HG03060 (cell line): ENCODE data around the gene IGSF11.
"Not testable (repeated sequence)": the region's sequence is repeated elsewhere in the genome, so short reads cannot be mapped to it uniquely, and the experiment has no call there.

Experiments used
- ATAC-seq: cut with Tn5 transposase; IDR thresholded peaks from one replicate; pipeline ENCODE4 v1.9.1; 2021; ENCODE audit warnings: low read depth, moderate number of reproducible peaks; ENCODE audit not compliant: unreplicated experiment

Gene IGSF11, protein sequence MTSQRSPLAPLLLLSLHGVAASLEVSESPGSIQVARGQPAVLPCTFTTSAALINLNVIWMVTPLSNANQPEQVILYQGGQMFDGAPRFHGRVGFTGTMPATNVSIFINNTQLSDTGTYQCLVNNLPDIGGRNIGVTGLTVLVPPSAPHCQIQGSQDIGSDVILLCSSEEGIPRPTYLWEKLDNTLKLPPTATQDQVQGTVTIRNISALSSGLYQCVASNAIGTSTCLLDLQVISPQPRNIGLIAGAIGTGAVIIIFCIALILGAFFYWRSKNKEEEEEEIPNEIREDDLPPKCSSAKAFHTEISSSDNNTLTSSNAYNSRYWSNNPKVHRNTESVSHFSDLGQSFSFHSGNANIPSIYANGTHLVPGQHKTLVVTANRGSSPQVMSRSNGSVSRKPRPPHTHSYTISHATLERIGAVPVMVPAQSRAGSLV

DNA sequence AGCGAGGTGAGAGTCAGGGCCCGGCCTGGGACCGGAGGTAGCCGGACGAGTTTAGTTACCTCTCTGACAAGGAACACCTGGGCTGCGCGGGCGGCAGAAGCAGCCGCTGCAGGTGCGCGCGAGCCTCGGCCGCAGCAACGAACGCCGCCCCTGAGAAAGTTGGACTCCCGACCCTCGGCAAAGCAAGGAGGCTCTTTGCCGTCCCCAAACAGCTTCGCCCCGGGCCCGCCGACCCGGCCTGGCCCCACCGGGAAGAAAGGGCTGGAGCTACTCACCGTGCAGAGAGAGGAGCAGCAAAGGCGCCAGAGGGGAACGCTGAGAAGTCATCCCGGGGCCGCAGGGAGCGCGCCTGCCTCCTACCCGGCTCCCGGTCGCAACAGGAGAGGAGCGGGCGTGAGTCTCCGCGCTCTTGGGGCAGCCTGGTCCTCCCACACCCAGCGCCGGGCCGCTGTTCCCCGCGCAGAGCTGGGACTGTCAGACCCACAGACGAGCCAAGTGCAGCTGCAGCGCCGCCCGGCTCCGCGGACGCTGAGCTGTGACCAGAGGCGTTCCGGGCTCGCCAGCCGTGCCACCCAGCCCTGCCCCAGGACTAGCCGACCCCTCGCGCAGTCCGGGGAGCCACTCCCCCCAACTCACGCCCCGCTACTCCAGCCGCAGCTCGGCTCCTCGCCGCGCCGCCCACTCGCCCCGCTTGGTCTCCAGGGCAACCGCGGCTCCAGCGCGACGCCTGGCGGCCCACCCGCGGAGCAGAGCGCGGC is at the start of gene IGSF11:
TSS of gene IGSF11 (minus strand) at position 591 of the 758 bp plus-strand sequence. CDS start at position 327, 264 bp downstream.
- ATAC-seq, result peak; percentile 65

DNA sequence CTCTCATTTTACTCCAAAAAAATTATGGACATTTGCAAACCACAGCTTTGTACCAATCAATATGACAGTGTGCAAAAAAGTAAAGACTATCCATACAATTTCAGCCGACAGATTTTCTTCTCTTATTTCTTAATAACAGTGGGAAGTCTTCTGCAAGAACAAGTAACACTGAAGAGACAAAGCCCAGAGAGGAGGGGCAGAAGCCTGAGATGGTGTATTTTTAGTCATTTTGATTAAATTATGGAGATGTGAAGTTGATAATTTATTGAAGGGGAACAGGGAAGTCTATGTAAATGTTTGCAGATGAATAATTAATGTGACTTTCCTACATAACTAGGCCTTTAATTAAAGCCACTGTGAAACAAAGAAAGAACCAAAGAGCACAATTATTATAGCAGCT is 45.7 kb upstream of the IGSF11 start:
- ATAC-seq, result no peak

DNA sequence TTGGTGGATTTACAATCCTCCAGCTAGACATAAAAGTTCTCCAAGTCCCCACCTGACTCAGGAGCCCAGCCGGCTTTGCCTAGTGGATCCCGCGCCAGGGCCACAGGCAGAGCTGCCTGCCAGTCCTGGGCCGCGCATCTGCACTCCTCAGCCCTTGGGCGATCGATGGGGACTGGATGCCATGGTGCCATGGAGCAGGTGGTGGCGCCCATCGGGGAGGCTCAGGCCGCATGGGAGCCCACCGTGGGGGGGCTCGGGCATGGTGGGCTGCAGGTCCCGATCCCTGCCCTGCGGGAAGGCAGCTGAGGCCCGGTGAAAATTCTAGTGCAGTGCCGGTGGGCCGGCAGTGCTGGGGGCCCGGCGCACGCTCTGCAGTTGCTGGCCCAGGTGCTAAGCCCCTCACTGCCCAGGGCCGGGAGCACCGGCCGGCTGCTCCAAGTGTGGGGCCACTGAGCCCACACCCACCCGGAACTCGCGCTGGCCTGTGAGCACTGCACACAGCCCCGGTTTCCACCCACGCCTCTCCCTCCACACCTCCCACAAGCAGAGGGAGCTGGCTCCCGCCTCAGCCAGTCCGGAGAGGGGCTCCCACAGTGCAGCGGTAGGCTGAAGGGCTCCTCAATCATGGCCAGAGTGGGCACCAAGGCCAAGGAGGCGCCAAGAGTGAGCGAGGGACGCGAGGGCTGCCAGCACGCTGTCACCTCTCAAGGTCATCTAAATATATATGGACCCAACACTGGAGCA is 38.8 kb upstream of the IGSF11 start:
- ATAC-seq, result no peak

DNA sequence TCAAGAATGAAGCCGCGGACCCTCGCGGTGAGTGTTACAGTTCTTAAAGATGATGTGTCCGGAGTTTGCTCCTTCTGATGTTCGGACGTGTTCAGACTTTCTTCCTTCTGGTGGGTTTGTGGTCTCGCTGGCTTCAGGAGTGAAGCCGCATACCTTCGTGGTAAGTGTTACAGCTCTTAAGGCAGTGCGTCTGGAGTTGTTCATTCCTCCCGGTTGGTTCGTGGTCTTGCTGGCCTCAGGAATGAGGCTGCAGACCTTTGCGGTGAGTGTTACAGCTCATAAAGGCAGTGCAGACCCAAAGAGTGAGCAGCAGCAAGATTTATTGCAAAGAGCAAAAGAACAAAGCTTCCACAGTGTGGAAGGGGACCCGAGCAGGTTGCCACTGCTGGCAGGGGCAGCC is 37.8 kb upstream of the IGSF11 start:
- not testable (repeated sequence) for ATAC-seq

DNA sequence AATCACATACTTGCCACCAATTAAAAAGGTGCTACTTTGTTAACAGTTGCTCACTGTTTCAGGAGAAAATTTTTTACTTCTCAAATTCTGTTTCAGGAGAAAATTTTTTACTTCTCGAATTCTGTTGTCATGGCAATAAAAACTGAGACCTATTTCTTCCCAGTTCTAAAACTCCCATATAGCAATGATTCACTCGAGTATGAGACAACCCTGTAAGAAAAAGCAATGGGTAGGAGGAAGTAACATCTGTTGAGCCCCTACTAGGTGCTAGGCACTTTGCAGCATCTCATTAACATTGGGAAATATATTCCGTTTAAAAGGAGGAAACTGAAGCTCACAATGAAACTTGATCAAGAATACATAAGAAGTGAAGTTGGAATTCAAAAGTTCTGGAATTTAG is 35.1 kb upstream of the IGSF11 start:
- no peak for ATAC-seq

DNA sequence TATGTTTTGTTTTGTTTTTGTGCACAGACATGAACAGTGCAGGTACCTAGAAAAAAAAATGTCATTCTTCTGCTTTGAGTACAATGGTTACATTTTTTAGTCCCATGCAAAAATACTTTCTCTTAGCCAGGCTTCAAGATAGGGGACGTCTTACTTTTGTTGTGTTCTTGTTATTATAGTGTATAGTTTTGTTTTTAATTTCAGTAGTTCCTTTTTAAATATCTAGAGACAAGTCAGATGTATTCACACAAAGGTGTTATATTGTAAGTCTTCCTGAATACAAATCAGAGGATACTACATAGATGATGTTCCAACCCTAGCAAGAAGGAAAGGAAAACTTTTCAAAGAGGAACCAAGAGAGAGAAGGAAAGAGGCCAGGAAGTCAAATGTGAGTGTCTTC is 28.8 kb upstream of the IGSF11 start:
- no peak for ATAC-seq

DNA sequence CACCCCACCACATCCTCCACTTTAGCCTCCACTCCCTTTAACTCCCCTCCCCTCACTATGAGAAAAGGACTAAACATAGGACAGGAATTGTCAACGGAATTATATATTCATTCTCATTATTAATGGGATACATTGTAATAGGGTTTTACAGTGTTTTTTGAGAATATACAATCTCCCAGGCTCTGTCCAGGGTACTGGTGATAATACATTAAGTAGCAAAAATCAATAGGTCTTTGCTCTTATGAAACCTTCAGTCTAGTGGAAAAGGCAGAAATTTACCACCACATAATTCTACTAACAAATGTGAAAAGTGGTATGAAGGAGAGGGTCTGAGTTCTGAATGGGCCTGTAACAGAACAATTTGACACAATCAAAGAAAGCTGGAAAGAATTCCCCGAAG is 28.2 kb upstream of the IGSF11 start:
- no peak for ATAC-seq

DNA sequence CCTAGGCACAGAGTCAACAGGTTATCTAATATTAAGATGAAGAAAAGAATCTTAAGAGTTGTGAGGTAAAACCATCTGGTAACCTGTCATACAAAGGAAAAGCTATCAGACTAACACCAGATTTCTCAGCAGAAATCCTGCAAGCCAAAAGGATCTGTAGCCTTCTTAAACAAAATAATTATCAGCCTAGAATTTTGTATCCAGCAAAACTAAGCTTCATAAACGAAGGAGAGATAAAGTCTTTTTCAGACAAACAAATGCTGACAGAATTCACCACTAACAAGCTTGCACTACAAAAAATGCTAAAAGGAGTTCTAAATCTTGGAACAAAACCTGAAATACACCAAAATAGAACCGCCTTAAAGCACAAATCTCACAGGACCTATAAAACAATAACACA is 9.9 kb upstream of the IGSF11 start:
- ATAC-seq, result no peak

DNA sequence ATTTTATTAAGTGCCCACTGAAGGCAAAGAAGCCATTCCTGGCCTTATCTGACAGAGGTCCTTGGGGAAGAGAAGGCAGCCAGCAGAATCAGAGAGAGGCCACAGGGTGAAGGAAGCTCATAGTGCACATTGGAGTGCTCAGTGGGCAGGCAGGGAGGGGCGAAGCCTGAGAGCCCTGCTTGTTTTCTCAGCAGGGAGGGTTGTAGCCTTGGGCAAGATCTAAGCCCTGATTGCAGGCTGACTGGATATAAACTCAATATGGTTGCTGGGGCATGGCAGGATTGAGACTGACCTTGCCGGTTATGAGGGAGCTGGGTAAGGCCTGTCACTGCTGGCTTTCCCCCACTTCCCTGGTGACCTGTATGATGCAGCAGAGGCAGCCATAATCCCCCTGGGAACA is 7.5 kb upstream of the IGSF11 start:
- ATAC-seq, result no peak

DNA sequence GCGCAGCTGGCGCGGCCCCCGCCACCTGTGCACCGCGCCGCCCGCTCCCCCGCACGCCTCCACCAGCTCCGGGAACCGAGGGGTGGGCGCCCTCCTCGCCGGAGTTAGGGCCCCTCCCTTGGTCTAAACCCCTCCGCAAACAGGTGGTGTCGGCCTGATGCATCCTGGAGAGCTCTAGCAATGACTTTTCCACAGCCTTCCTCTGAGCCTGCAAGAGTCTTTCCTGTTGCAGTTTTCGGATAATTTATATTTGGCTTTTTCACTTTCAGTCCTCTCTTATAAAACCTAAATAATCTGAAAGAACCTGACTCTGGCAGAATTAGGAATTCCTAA is 334 bp upstream of the IGSF11 start:
- ATAC-seq, result no peak

DNA sequence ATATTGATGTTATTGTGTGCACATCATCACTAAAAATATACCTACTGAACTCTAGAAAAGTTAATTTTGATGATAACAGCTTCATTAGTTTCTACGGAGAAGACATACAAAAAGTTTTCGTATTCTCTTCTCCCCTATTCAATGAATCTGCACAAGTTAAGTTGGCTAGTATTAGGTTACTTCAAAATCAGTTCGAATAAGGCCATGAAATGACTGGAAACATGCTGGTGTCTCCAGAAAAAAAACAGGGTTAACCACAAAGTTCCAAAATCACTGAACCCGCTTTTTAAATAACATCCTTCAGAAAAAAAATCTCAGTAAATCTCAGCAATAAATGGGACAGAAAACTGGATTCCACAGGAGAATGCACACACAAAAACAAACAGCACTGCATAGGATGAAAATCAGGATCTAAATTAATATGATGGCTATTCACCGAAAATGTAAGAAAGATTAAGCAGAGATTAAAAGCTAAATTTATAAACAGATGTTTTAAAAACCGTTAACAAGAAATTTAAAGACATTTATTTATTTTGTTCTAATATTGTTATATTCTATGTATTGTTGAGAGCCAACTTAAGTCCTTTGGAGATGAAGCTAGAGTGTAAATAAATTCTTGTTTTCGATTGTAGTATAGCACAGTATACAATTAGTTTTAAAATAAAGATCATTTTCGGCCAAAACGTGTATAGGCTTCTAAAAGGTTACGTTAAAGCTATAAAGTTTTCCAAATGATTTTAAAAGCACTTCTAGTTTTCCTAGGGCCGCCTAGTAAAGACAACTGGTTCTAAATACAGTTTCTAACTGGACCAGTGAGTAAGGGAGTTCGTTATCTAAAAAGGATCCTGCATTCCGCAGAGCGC is 1.0 kb downstream of the IGSF11 start:
- ATAC-seq, result no peak

DNA sequence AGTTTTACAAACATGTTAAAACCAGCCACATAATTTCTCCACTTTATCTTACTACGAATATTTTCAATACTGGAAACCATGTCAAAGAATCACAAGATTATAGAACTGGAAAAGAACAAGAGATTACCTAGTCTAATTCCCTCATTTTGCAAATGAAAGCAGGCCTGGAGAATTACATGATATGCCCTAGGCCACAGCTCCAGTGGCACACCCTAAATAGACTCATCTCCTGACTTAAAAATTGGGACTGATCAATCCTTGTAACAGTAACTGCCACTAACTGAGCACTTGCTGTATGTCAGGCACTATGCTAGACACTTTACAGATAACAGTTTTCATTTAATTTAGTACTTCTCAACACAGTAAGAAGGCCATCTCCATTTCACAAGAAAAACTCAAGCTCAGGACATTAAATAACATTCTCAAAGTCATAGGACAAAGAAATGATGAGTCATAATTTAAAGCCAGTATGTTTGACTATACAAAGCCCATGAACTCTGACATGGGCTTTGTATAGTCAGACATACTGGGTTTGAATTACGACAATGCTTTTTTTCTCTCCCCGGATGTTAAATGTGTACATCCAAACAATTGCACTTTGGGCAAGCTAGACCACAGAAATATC is 9.4 kb downstream of the IGSF11 start:
- ATAC-seq, result no peak

DNA sequence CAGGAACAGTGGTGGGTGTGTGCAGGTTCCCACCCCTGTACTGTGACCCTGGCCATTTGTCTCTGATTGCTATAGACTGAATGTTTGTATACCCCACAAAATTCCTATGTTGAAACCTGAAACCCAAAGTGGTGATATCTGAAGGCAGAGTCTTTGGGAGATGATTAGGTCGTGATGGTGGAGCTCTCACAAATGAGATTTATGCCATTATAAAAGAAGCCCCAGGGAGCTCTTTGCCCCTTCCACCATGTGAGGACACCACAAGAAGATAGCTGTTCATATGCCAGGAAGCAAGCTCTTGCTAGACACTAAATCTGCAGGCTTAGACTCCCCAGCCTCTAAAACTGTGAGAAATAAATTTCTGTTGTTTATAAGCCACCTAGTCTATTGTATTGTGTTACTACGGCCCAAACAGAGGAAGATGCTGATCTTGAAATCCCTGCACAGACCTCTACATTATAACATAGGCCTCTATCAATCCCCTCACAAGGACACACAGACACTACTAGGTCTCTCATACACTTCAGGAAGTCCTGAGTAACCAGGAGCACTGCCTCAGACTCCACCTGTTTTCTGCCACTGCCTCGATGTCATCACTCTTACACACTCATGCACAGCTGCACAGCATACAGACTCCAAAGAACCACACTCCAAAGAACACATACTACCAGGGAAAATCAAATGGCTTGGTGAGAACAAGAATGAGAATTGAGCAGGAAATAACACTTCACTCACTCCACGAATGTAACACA is 14.7 kb downstream of the IGSF11 start:
- no peak for ATAC-seq

DNA sequence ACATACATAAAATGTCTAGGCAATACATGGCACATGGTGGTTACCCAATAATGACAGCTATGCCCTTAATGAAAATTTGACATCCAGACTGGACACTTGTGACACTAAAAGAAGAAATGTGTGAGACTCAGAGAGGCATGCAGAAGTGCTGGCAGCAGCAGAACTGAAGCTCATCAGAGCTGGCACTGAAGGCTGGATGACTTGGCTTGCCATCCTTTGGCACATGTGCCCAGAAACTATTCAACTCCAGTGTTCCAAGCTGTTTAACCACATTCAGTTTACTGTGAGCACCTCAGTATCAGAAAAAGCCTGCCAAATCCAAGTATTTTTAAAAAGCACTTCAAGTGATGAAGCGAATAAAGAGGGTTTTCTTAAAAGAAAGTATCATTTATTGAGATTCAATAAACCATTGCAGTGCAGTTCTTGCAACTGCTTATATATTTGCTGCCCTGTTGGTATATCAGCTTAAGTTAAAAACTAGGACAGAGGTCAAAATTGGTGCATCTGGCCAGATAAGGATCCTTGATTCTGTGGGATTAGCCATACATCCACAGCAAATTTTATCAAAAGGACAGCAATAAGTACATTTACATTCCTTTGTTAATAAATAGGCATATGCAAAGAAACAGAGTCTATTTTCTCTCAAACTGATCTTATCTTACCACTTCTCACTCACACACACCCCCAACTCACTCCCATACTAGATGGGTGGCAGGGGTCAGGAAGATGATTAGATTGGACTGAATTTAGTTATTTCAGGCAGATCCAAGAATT is 15.8 kb downstream of the IGSF11 start:
- no peak for ATAC-seq

DNA sequence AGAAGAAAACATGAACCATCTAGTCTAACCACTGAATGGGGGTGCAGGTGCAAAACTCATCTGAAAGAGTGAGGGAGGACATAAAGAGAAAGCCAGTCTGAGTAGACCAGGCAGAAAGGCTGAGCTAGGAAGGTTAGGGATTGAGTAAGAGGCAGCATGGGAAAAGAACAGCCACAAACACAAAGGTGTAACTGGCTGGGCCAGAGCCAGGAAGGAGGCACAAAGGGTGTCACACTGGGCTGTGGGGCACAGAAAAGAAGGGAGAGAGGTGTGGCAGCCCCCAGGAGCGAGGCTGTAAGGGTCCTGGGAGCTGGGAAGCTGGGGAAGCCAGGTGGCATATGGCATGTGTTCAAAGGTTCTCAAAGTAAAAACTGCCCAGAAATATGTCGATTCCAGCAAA is 18.7 kb downstream of the IGSF11 start:
- no peak for ATAC-seq

DNA sequence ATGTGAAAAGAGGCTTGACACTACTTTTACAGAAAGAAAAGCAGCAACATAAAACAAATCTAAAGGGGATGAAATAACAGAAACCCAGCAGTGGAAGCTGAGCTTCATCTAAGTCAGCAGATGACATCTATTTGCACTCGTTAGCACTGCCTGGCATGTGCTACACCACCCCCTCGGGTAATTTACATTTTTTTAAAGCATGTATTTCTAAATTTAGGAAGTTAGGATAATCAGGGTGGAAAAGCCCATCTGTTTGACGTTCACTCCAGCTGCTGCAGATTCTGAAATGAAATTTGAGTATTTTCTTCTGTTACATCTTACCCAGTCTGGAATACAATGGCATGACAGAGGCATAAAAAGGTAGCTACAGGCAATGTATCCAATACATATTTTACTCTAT is 20.7 kb downstream of the IGSF11 start:
- no peak for ATAC-seq

DNA sequence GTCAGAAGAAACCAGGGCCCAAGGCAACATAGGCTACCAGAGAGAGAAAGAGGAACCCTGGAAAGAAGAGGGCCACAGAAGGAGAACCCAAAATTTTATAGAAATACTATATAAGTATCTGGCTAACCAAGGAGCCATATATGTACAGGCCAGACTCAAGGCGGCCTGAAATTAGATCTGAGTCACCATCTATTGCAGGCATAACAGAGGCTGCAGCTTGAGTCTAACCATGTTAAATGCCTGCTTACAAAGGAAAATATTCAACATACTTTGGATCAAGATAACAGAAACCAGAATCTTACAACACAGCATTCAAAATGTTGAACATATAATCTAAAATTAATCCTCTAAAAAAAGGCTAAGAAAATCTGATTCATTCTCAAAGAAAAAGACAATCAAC is 23.1 kb downstream of the IGSF11 start:
- ATAC-seq, result no peak

DNA sequence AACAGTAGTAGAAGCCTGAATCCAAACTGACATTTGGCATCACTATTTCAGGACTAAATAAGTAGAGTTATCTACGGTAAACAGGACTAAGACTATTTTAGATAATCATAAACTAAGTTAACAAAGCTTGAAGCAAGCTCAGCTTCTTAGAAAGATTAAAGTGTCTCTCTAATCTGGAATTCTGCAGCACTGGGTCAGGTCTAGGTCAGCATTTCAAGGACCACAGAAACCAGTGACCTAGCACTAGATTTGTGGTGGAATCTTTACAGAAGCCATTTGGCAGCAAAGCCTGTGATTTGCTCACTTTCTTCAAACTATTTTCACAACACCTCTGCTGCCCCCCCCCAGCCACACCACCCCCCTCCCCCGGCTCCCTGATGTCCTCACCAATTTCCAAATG is 37.5 kb downstream of the IGSF11 start:
- ATAC-seq, result no peak

DNA sequence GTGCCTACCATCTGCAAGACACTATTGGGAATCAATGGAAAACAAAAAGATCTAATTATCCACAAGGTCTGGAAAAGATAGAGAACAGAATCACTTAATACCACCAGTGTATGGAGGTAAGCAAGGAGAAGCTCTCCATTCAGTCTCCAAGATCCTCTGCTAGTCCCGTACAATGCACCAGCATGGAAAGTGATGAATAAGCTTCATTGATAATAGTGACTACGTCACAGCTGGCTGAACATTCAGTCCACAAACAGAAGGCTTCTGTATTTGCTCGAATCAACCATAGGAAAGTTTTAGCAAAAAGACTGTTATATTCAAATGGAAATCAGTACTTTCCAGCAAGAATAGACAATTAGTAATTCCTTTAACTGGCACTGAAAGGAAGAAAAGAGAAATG is 42.9 kb downstream of the IGSF11 start:
- no peak for ATAC-seq
